HEK293T (cell line): ENCODE measurements around the gene TBX3.

Source experiments
- CTCF ChIA-PET: fragments of 350-600 bp; formaldehyde crosslinking; extraction: SDS; loops from one replicate; lab custom pipeline; 2021; ENCODE audit warnings: antibody characterized with exemption, inconsistent platforms; lab: Yijun Ruan, JAX
- POLR2A ChIA-PET: fragments of 350-600 bp; formaldehyde crosslinking; extraction: SDS; loops from one replicate; lab custom pipeline; 2020; ENCODE audit warnings: antibody characterized with exemption, inconsistent platforms; lab: Yijun Ruan, JAX
- DNase-seq: peaks from one replicate; pipeline ENCODE4 v3.0.0; 2012; ENCODE audit warnings: mixed read lengths; ENCODE audit errors: extremely low spot score
- ARNT ChIP-seq: fragments of 450-650 bp; IDR thresholded peaks from 2 replicates; pipeline ENCODE4 v1.6.1; 2017; ENCODE audit warnings: mild to moderate bottlenecking
- BHLHE40 ChIP-seq: fragments of 450-650 bp; IDR thresholded peaks from 2 replicates; pipeline ENCODE4 v1.6.1; 2016; ENCODE audit warnings: mild to moderate bottlenecking, moderate library complexity, borderline replicate concordance
- CTBP1 ChIP-seq: fragments of 450-650 bp; IDR thresholded peaks from 2 replicates; pipeline ENCODE4 v1.6.1; 2016; ENCODE audit warnings: borderline replicate concordance
- ELF4 ChIP-seq: fragments of 450-650 bp; IDR thresholded peaks from 2 replicates; pipeline ENCODE4 v1.6.1; 2017; ENCODE audit warnings: antibody characterized with exemption
- FOXA1 ChIP-seq: fragments of 450-650 bp; IDR thresholded peaks from 2 replicates; pipeline ENCODE4 v1.6.1; 2016; ENCODE audit warnings: mild to moderate bottlenecking
- FOXK2 ChIP-seq: fragments of 450-650 bp; IDR thresholded peaks from 2 replicates; pipeline ENCODE4 v1.6.1; 2016; ENCODE audit warnings: mild to moderate bottlenecking
- FOXM1 ChIP-seq: fragments of 450-650 bp; IDR thresholded peaks from 2 replicates; pipeline ENCODE4 v1.6.1; 2017; ENCODE audit warnings: mild to moderate bottlenecking, borderline replicate concordance
- HDGF ChIP-seq: fragments of 450-650 bp; IDR thresholded peaks from 2 replicates; pipeline ENCODE4 v1.6.1; 2017; ENCODE audit warnings: antibody characterized with exemption, borderline replicate concordance
- L3MBTL2 ChIP-seq: fragments of 450-650 bp; conservative IDR thresholded peaks from 2 replicates; pipeline ENCODE4 v1.6.1; 2016; ENCODE audit warnings: mild to moderate bottlenecking
- LEF1 ChIP-seq: fragments of 450-650 bp; IDR thresholded peaks from 2 replicates; pipeline ENCODE4 v1.6.1; 2017; ENCODE audit warnings: mild to moderate bottlenecking, borderline replicate concordance
- NFRKB ChIP-seq: fragments of 450-650 bp; IDR thresholded peaks from 2 replicates; pipeline ENCODE4 v1.6.1; 2016; ENCODE audit warnings: mild to moderate bottlenecking, moderate library complexity
- SP1 ChIP-seq: fragments of 450-650 bp; IDR thresholded peaks from 2 replicates; pipeline ENCODE4 v1.6.1; 2017
- SUZ12 ChIP-seq: fragments of 450-650 bp; IDR thresholded peaks from 2 replicates; pipeline ENCODE4 v1.6.1; 2016; ENCODE audit warnings: mild to moderate bottlenecking
- TARDBP ChIP-seq: fragments of 450-650 bp; IDR thresholded peaks from 2 replicates; pipeline ENCODE4 v1.6.1; 2016
- ZNF384 ChIP-seq: fragments of 450-650 bp; IDR thresholded peaks from 2 replicates; pipeline ENCODE4 v1.6.1; 2016
- TF ChIP-seq, protein P1 (sequence below): fragments of 450-650 bp; IDR thresholded peaks from 2 replicates; pipeline ENCODE4 v1.6.1; 2016

TBX3 gene

DNA sequence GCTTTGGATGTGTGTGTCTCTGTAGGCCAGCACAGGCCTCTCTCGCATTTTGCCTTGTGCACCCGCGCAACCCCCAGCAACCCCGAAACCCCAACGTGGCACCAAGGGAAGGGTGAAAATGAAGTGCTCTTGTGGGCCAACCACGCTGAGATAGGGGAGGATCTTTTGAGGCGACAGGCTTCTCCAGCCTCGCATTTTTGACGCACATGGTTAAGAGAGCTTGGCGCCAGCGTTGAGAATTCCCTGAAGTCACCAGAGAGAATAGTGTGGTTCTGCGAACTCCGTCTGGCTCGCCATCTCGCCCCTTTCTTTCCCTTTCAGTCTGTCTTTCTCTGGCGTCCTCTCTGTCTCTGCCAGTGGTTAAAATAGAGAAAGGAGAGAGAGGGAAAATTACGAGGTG, 1.9 kb upstream of the TBX3 start:
- TF ChIP-seq L3MBTL2 (no peak), SUZ12 (no peak), BHLHE40 (no peak), FOXM1 (no peak), LEF1 (no peak), ARNT (no peak), FOXA1 (no peak), HDGF (no peak), ZNF384 (no peak), TARDBP (no peak), FOXK2 (no peak), NFRKB (no peak), ELF4 (no peak)
- TF ChIP-seq, protein P1, sequence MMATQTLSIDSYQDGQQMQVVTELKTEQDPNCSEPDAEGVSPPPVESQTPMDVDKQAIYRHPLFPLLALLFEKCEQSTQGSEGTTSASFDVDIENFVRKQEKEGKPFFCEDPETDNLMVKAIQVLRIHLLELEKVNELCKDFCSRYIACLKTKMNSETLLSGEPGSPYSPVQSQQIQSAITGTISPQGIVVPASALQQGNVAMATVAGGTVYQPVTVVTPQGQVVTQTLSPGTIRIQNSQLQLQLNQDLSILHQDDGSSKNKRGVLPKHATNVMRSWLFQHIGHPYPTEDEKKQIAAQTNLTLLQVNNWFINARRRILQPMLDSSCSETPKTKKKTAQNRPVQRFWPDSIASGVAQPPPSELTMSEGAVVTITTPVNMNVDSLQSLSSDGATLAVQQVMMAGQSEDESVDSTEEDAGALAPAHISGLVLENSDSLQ: no peak
- ChIA-PET POLR2A (interaction anchor here (1.8 kb wide), 1 partner anchor 127 kb away, joined by 6 read pairs; no protein-coding TSS in a partner anchor), CTCF (no interaction called here)
- DNase-seq: no peak

DNA sequence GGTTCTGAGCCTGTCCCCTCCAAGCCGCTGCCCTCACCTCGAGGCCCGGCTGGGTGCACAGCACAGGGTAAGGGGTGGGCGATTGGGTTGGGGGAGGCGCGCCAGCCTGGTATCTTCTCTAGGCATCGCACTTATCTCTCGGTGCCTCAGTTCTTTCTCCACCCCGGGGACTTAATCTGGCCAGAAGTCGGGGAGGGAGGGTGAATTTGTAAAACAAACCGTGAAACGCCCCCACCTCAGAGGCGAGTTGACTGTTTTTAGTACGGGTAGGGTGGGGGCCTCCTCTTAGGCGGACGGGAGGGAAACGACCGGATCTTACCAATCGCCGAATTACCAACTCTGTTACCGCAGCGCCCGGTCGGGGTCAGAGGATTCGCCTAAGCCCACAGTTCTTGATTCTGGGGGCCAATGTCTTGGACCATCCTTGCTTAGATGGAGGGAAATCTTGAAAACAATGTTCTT, 1.4 kb upstream of the TBX3 start:
- TF ChIP-seq NFRKB (no peak), TARDBP (no peak), LEF1 (no peak), FOXK2 (no peak)
- CTCF ChIA-PET: interaction anchor here (1.5 kb wide), 1 partner anchor 232 kb away, joined by 4 read pairs; no protein-coding TSS in a partner anchor
- no peak for DNase-seq
- POLR2A ChIA-PET: interaction anchor here (1.4 to 2.9 kb wide), 8 partner anchors 10 to 199 kb away, joined by 3 to 62 read pairs (median 6); no protein-coding TSS in a partner anchor

DNA sequence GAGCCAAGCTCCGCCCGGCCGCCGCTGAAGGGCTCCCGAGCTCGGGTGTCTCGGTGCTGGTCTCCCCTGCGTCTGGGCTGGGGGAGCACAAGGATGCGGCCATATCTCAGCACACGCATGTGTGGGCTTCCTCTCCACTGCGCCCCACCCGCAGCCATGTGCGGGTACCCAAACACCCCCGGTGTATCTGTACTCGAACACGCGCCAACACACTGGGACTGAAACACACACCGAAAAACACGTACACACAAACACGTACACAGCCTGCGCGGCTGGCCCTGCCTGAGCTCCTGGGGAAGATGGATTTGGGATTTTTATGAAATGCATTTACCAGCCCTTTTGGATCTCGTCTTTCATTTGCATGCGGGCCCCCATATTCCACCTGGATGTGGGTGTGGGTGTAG, 897 bp upstream of the TBX3 start:
- TF ChIP-seq L3MBTL2 (peak; percentile 45; the same call in 1 of the 2 replicates), ELF4 (no peak), HDGF (no peak), TARDBP (no peak), FOXK2 (no peak), BHLHE40 (no peak), SP1 (no peak)
- POLR2A ChIA-PET: interaction anchor here (0.7 to 2.9 kb wide), 24 partner anchors 10 to 517 kb away, joined by 3 to 62 read pairs (median 5); no protein-coding TSS in a partner anchor
- CTCF ChIA-PET: interaction anchor here (1.3 to 1.5 kb wide), 4 partner anchors 13 to 232 kb away, joined by 4 to 10 read pairs (median 4); no protein-coding TSS in a partner anchor
- DNase-seq: no peak

DNA sequence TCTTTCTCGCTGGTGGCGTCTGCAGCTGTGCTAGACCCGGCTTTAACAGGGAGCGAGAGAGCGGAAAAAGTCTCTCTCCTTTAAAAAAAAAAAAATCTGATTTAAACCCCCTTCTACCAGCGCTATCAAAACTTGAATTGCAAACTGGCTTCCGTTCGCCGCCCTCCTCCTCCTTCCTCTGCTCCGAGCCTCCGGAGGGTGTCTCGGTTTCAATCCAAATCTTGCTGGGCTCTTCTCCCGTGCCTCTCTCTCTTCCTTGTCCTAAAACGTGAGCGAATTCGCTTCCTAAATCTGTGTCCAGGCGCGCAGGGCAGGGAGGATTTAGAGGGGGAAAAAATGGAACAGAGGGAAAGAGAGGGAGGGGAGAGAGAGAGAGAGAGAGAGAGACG, 272 bp downstream of the TBX3 start:
- POLR2A ChIA-PET: interaction anchor here (0.6 to 2.9 kb wide), 36 partner anchors 11 to 540 kb away, joined by 3 to 62 read pairs (median 4); no protein-coding TSS in a partner anchor
- CTCF ChIA-PET: interaction anchor here (0.6 to 1.5 kb wide), 10 partner anchors 10 to 391 kb away, joined by 3 to 10 read pairs (median 4); no protein-coding TSS in a partner anchor
- TF ChIP-seq LEF1 (no peak), FOXA1 (no peak)
- no peak for DNase-seq

DNA sequence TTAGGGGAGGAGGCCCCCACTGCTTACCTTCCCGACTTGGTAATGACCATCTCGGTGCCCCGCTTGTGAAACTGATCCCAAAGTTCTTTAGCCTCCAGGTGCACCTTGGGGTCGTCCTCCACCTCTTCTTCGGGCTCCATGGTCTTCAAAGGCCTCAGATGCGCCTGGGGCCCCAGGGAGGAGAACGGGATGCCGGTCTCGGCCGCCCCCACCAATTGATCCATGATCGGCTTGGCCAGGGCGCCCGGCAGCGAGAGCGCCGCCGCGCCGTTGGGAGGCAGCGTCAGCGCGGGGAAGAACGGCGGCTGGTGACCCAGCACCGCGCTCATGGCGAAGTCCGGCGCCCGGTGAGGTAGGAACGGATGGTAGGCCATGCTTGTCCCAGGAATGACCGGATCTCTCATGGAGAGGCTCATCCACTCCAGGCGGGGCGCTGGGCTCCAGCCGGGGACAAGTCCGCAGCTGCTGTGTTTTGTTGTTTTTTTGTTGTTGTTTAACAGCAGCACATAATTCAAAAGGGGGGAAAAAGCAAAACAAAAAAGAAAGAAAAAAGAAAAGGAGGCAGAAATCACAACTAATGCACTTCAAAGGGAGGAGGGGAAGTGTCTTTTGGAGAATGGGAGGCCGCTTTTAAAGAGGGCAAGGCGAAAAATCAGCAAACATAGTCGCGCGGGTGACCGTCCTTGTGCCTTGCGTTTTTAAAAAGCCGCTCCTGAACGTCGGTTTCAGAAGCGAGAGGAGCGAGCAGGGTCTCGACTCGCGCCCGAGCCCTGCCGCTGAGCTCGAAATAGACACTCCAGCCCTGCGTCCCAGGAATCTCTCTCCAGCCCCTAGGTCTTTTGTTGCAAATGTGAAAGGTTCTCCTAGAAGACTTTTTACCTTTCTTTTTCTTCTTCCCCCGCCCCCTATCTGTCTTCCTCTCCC, 928 bp downstream of the TBX3 start:
- no peak for DNase-seq
- TF ChIP-seq L3MBTL2 (no peak), LEF1 (no peak), BHLHE40 (no peak), ELF4 (no peak), FOXM1 (no peak), FOXA1 (no peak), ARNT (no peak), HDGF (no peak), SUZ12 (no peak), CTBP1 (no peak), SP1 (no peak), TARDBP (no peak), FOXK2 (no peak), NFRKB (no peak), ZNF384 (no peak)
- TF ChIP-seq, protein P1: no peak
- ChIA-PET POLR2A (interaction anchor here (0.6 to 2.9 kb wide), 19 partner anchors 11 to 251 kb away, joined by 3 to 62 read pairs (median 6); no protein-coding TSS in a partner anchor), CTCF (interaction anchor here (0.7 to 1.4 kb wide), 6 partner anchors 9 to 238 kb away, joined by 3 to 4 read pairs (median 3); no protein-coding TSS in a partner anchor)

DNA sequence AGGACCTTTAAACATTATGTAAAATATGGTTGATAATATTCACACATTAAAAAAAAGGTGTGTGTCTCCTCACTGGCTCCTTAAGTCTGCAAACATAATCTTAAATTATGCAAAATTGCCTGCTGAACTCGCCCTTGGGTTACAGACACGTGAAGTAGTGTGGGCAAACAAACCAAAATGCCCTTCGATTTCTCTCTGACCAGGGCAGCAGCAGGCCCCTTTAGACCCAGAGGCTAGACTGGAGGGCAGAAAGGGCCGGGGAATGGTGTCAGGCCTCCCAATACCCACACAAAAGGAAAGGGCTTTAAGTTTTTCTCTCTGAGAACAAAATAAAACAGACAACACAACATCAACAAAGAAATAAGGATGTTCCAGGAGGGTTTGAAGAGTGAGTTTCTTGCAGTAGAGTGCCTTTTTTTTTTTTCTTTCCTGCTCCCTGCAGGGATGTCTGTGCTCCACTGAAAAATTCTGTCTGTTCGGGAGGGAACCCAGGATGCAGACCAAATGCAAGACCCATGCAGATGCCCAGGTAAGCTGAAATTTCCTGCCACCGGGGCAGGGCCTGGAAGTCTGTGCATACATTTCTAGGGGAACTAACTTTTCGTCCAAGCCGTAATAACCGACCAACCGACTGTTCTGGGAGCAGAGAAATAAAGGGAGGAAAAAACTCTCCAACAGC, 1.7 kb downstream of the TBX3 start:
- ChIA-PET CTCF (interaction anchor here (0.7 kb wide), 1 partner anchor 47 kb away, joined by 3 read pairs; no protein-coding TSS in a partner anchor), POLR2A (interaction anchor here (0.6 to 2.9 kb wide), 3 partner anchors 10 to 34 kb away, joined by 3 to 62 read pairs (median 3); no protein-coding TSS in a partner anchor)

More for the DNA sequence above, 1.7 kb downstream of the TBX3 start:
- DNase-seq: no peak
- TF ChIP-seq ARNT: no peak
- no peak for TF ChIP-seq FOXK2
- TF ChIP-seq, protein P1: no peak
